GM13976 (cell line): ENCODE data around the gene SCGB1A1.

Experiments used
- DNase-seq: peaks from one replicate; pipeline ENCODE4 v3.0.0; 2012; ENCODE audit warnings: low spot score
- in situ Hi-C: fragments of 300-500 bp; cut with MboI; formaldehyde crosslinking; loops from one replicate; pipeline ENCODE4 v1.12.0; 2022; ENCODE audit warnings: low sequenced_read_pairs, mixed read lengths, inconsistent platforms; ENCODE audit not compliant: unreplicated experiment
- TF ChIP-seq, protein P1 (sequence below): IDR thresholded peaks from 2 replicates; pipeline ENCODE4 v1.5.1; 2012; ENCODE audit warnings: borderline replicate concordance, mild to moderate bottlenecking; ENCODE audit not compliant: insufficient read depth; ENCODE audit errors: extremely low read depth, missing control alignments, control extremely low read depth

The SCGB1A1 gene

GRCh38 chr11:62401811-62402210, 17.0 kb upstream of the SCGB1A1 start:
- DNase-seq, result no peak
- TF ChIP-seq, protein P1, sequence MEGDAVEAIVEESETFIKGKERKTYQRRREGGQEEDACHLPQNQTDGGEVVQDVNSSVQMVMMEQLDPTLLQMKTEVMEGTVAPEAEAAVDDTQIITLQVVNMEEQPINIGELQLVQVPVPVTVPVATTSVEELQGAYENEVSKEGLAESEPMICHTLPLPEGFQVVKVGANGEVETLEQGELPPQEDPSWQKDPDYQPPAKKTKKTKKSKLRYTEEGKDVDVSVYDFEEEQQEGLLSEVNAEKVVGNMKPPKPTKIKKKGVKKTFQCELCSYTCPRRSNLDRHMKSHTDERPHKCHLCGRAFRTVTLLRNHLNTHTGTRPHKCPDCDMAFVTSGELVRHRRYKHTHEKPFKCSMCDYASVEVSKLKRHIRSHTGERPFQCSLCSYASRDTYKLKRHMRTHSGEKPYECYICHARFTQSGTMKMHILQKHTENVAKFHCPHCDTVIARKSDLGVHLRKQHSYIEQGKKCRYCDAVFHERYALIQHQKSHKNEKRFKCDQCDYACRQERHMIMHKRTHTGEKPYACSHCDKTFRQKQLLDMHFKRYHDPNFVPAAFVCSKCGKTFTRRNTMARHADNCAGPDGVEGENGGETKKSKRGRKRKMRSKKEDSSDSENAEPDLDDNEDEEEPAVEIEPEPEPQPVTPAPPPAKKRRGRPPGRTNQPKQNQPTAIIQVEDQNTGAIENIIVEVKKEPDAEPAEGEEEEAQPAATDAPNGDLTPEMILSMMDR, result no peak
- in situ Hi-C loops, result loop anchor here (10.0 kb wide), 1 partner anchor 293 kb away; no protein-coding TSS in a partner anchor

DNA sequence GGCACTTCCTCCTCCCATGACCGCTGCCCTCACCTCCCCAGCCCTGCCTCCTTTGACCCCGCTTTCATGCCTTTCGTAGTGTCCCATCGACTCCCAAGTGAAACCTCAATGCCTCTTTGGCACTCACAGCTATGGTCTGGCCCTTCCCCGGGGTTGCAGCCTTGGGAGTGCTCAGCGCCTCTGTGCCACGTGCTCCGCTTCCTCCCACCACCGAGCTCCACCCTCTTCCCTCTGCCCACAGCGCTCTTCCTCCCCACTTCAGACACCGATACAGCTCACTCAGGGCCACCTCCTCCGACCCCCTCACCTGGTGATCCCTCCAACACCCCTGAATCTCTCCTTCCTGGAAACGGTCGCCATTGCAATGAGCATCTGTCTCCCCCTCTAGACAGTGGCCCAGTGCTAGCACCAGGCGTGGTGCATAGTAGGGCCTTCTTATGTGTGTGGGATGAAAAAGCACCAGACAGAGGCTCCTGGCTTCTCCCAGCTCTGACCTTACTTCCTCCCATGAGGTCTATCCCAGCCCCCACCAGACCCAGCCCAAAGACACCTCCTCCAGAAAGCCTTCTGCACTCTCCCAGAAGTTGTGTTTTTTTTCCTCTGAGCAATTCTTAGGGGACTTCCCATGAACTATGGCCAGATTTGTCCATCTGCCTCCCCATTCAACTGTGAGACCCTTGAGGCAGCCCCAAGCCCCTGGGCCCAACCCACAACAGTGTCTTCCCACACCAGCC, 16.4 kb upstream of the SCGB1A1 start:
- no peak for DNase-seq
- in situ Hi-C loops, result loop anchor here (10.0 kb wide), 1 partner anchor 292 kb away; no protein-coding TSS in a partner anchor
- TF ChIP-seq, protein P1, result no peak

- TF ChIP-seq, protein P1, result no peak
- no peak for DNase-seq
- in situ Hi-C loops, result loop anchor here (10.0 kb wide), 1 partner anchor 292 kb away; no protein-coding TSS in a partner anchor
These were observed 15.7 kb upstream of the SCGB1A1 start for GRCh38 chr11:62402960-62403730.

DNA sequence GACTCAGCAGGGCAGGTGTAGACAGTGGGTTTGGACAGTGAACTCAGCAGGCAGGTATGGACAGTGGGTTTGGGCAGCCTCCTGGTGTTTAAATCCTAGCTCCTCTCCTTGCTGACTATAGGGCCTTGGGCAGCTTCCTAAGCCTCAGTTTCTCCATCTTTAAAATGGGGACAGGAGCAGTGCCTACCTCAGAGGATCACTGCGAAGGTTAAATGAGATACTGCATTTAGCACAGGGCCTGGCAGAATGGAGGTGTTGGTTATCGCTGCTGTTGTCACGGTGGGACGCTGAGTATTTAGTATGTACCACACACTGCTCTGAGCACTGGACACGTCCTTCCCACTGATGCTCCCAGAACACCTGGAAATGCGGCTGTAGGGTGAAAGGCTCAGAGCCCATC, 14.4 kb upstream of the SCGB1A1 start:
- TF ChIP-seq, protein P1, result no peak
- DNase-seq, result no peak
- in situ Hi-C loops, result loop anchor here (10.0 kb wide), 1 partner anchor 290 kb away; no protein-coding TSS in a partner anchor

DNA sequence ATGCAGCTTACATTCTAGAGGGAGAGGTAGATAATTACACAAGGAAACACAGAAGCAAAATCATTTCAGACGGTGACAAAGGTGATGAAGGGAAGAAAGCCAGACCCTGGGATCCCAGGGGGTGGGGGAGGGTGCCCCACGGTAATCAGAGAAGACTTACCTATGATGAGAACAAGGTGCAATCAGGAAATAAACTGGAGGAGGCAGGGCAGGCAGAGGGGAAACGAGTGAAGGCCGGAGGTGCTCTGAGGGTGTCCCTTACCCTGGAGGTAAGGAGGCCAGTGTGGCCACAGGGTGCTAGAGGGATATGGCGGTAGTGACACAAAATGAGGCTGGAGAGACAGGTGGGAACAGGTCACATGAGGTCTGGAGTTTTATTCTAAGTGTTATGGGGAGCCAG, 13.9 kb upstream of the SCGB1A1 start:
- DNase-seq, result no peak
- TF ChIP-seq, protein P1, result no peak
- in situ Hi-C loops, result loop anchor here (10.0 kb wide), 1 partner anchor 290 kb away; no protein-coding TSS in a partner anchor

GRCh38 chr11:62406034-62406433, 12.8 kb upstream of the SCGB1A1 start:
- TF ChIP-seq, protein P1, result no peak
- no peak for DNase-seq
- in situ Hi-C loops, result loop anchor here (10.0 kb wide), 1 partner anchor 289 kb away; no protein-coding TSS in a partner anchor
